Measurements from ENCODE around the gene IFI35. TPM values are rescaled to one million over a fixed set of nuclear protein-coding genes. Genes with fewer than 3 reads are reported as not detected.
A peak's percentile ranks its signal among the peaks of the same experiment; 100 is the strongest.
"Not testable (repeated sequence)": the region's sequence is repeated elsewhere in the genome, so short reads cannot be mapped to it uniquely, and the experiment has no call there.

Gene IFI35
- 10 to 100 TPM; 43.9 to 50.5 TPM for total RNA-seq

- peak within 1 kb of the TSS; percentile 100 for H3K4me3 Mint-ChIP-seq
Observed at GRCh38 chr17:43006639-43007551, at the start of gene IFI35. Gene IFI35, plus strand, starts transcription at chr17:43006784. Its CDS starts 164 bp downstream, at chr17:43006948.

GRCh38 chr17:42964161-42964932 lies 42.2 kb upstream of the IFI35 start, which contains the start of gene AARSD1:
Gene AARSD1, minus strand, starts transcription at chr17:42964454. Its CDS starts 14 bp downstream, at chr17:42964440.
- peak; percentile 96 for DNase-seq
- intact Hi-C loops (cut with micrococcal nuclease) = loop anchor here (1.0 to 2.0 kb wide), 3 partner anchors 16 to 161 kb away; partner anchors contain the start of genes BRCA1, PTGES3L, RPL27 and RUNDC1
- Mint-ChIP-seq H3K9me3 (no peaks in the 10 kb centered on the region), H3K4me3 (peak within 1 kb of the TSS; percentile 97), H3K36me3 (ENCODE audit: low read depth) (peaks cover 28% of the 10 kb centered on the region), H3K27ac (peak within 1 kb of the TSS; percentile 91), H3K4me1 (ENCODE audit: low read depth) (peaks cover 21% of the 10 kb centered on the region), H3K27me3 (ENCODE audit: low read depth) (no peaks in the 10 kb centered on the region)
- CTCF ChIA-PET = interaction anchor here (0.6 kb wide), 1 partner anchor 52 kb away, joined by 3 read pairs; no protein-coding TSS in a partner anchor

More at GRCh38 chr17:43006639-43007551, at the start of gene IFI35:
- intact Hi-C loops (cut with micrococcal nuclease) = loop anchor here (1.0 to 5.0 kb wide), 3 partner anchors 118 to 476 kb away; partner anchors contain the start of genes BRCA1 and DHX8
- H3K27ac Mint-ChIP-seq = peak within 1 kb of the TSS; percentile 99
- H3K4me1 Mint-ChIP-seq (ENCODE audit: low read depth) = peaks cover 16% of the 10 kb centered on the region
- peaks cover 23% of the 10 kb centered on the region for H3K36me3 Mint-ChIP-seq (ENCODE audit: low read depth)
- DNase-seq = peak; percentile 94
- no peaks in the 10 kb centered on the region for H3K9me3 Mint-ChIP-seq
- H3K27me3 Mint-ChIP-seq (ENCODE audit: low read depth) = no peaks in the 10 kb centered on the region
- CTCF ChIA-PET = interaction anchor here (0.6 to 2.2 kb wide), 5 partner anchors 9 to 308 kb away, joined by 3 to 15 read pairs (median 4); partner anchors contain the start of gene RPL27

GRCh38 chr17:42967925-42968324 lies 38.7 kb upstream of the IFI35 start:
- intact Hi-C loops (cut with micrococcal nuclease) = no loop called here
- H3K27ac Mint-ChIP-seq = no peak overlapping the region
- peaks cover 14% of the 10 kb centered on the region for H3K4me1 Mint-ChIP-seq (ENCODE audit: low read depth)
- peaks cover 8% of the 10 kb centered on the region for H3K36me3 Mint-ChIP-seq (ENCODE audit: low read depth)
- no peaks in the 10 kb centered on the region for H3K27me3 Mint-ChIP-seq (ENCODE audit: low read depth)
- DNase-seq = no peak
- no peaks in the 10 kb centered on the region for H3K9me3 Mint-ChIP-seq
- CTCF ChIA-PET = interaction anchor here (1.2 kb wide), 1 partner anchor 30 kb away, joined by 5 read pairs; the partner anchor contains the start of gene RPL27
- H3K4me3 Mint-ChIP-seq = no peak overlapping the region

GRCh38 chr17:42969001-42969581 lies 37.5 kb upstream of the IFI35 start:
- DNase-seq = no peak
- no peak overlapping the region for H3K27ac Mint-ChIP-seq
- peaks cover 4% of the 10 kb centered on the region for H3K36me3 Mint-ChIP-seq (ENCODE audit: low read depth)
- no peaks in the 10 kb centered on the region for H3K9me3 Mint-ChIP-seq
- intact Hi-C loops (cut with micrococcal nuclease) = no loop called here
- H3K4me1 Mint-ChIP-seq (ENCODE audit: low read depth) = peaks cover 5% of the 10 kb centered on the region
- no peak overlapping the region for H3K4me3 Mint-ChIP-seq
- CTCF ChIA-PET = interaction anchor here (0.6 to 1.2 kb wide), 3 partner anchors 29 to 548 kb away, joined by 3 to 5 read pairs (median 4); partner anchors contain the start of gene RPL27
- H3K27me3 Mint-ChIP-seq (ENCODE audit: low read depth) = no peaks in the 10 kb centered on the region

- no peaks in the 10 kb centered on the region for H3K4me1 Mint-ChIP-seq (ENCODE audit: low read depth)
- DNase-seq = no peak
- H3K4me3 Mint-ChIP-seq = no peak overlapping the region
- H3K9me3 Mint-ChIP-seq = no peaks in the 10 kb centered on the region
- no peaks in the 10 kb centered on the region for H3K27me3 Mint-ChIP-seq (ENCODE audit: low read depth)
- intact Hi-C loops (cut with micrococcal nuclease) = no loop called here
- H3K27ac Mint-ChIP-seq = no peak overlapping the region
- CTCF ChIA-PET = no interaction called here
- H3K36me3 Mint-ChIP-seq (ENCODE audit: low read depth) = no peaks in the 10 kb centered on the region
Observed at GRCh38 chr17:42971589-42971988, 35.0 kb upstream of the IFI35 start.

GRCh38 chr17:42973323-42973722 lies 33.3 kb upstream of the IFI35 start:
- H3K36me3 Mint-ChIP-seq (ENCODE audit: low read depth); H3K27me3 Mint-ChIP-seq (ENCODE audit: low read depth); H3K27ac Mint-ChIP-seq; CTCF ChIA-PET; H3K4me3 Mint-ChIP-seq; intact Hi-C loops (cut with micrococcal nuclease); H3K9me3 Mint-ChIP-seq; DNase-seq; H3K4me1 Mint-ChIP-seq (ENCODE audit: low read depth): not testable (repeated sequence)

GRCh38 chr17:42975265-42975664 lies 31.3 kb upstream of the IFI35 start:
- peaks cover 11% of the 10 kb centered on the region for H3K4me1 Mint-ChIP-seq (ENCODE audit: low read depth)
- CTCF ChIA-PET = no interaction called here
- DNase-seq = no peak
- H3K27ac Mint-ChIP-seq = no peak overlapping the region
- no peak overlapping the region for H3K4me3 Mint-ChIP-seq
- no peaks in the 10 kb centered on the region for H3K27me3 Mint-ChIP-seq (ENCODE audit: low read depth)
- intact Hi-C loops (cut with micrococcal nuclease) = no loop called here
- H3K9me3 Mint-ChIP-seq = no peaks in the 10 kb centered on the region
- no peaks in the 10 kb centered on the region for H3K36me3 Mint-ChIP-seq (ENCODE audit: low read depth)

- intact Hi-C loops (cut with micrococcal nuclease); H3K9me3 Mint-ChIP-seq; CTCF ChIA-PET: not testable (repeated sequence)
Observed at GRCh38 chr17:42975701-42976100, 30.9 kb upstream of the IFI35 start.

GRCh38 chr17:42979511-42980273 lies 26.9 kb upstream of the IFI35 start, which contains the start of gene PTGES3L:
Gene PTGES3L, minus strand, starts transcription at chr17:42980080. Its CDS starts 27 bp downstream, at chr17:42980053.
- H3K4me3 Mint-ChIP-seq = peak within 1 kb of the TSS; percentile 99
- intact Hi-C loops (cut with micrococcal nuclease) = loop anchor here (1.0 to 2.0 kb wide), 6 partner anchors 15 to 191 kb away; partner anchors contain the start of genes AARSD1, BECN1, BRCA1 and PSME3

More at GRCh38 chr17:42975701-42976100, 30.9 kb upstream of the IFI35 start:
- H3K4me1 Mint-ChIP-seq (ENCODE audit: low read depth) = peaks cover 12% of the 10 kb centered on the region
- H3K27ac Mint-ChIP-seq; H3K4me3 Mint-ChIP-seq; DNase-seq; H3K27me3 Mint-ChIP-seq (ENCODE audit: low read depth); H3K36me3 Mint-ChIP-seq (ENCODE audit: low read depth): not testable (repeated sequence)

GRCh38 chr17:42980274-42980765 lies 26.3 kb upstream of the IFI35 start, which contains the start of gene RUNDC1:
Gene RUNDC1, plus strand, starts transcription at chr17:42980565. Its CDS starts 12 bp downstream, at chr17:42980577.
- peaks cover 6% of the 10 kb centered on the region for H3K36me3 Mint-ChIP-seq (ENCODE audit: low read depth)
- no peaks in the 10 kb centered on the region for H3K9me3 Mint-ChIP-seq
- H3K4me3 Mint-ChIP-seq = peak within 1 kb of the TSS; percentile 99
- H3K4me1 Mint-ChIP-seq (ENCODE audit: low read depth) = peaks cover 36% of the 10 kb centered on the region
- DNase-seq = peak; percentile 90
- intact Hi-C loops (cut with micrococcal nuclease) = loop anchor here (1.0 to 2.0 kb wide), 6 partner anchors 16 to 190 kb away; partner anchors contain the start of genes AARSD1, BECN1, BRCA1 and PSME3
- no peaks in the 10 kb centered on the region for H3K27me3 Mint-ChIP-seq (ENCODE audit: low read depth)
- CTCF ChIA-PET = interaction anchor here (0.6 kb wide), 2 partner anchors 16 to 930 kb away, joined by 3 read pairs; no protein-coding TSS in a partner anchor
- H3K27ac Mint-ChIP-seq = peak within 1 kb of the TSS; percentile 90

More at GRCh38 chr17:42979511-42980273, 26.9 kb upstream of the IFI35 start, which contains the start of gene PTGES3L:
- no peaks in the 10 kb centered on the region for H3K27me3 Mint-ChIP-seq (ENCODE audit: low read depth)
- H3K36me3 Mint-ChIP-seq (ENCODE audit: low read depth) = peaks cover under 1% of the 10 kb centered on the region
- H3K9me3 Mint-ChIP-seq = no peaks in the 10 kb centered on the region
- peak within 1 kb of the TSS; percentile 90 for H3K27ac Mint-ChIP-seq
- peak; percentile 71 for DNase-seq
- CTCF ChIA-PET = interaction anchor here (0.6 to 1.5 kb wide), 3 partner anchors 17 to 931 kb away, joined by 3 to 4 read pairs (median 3); partner anchors contain the start of gene RPL27
- H3K4me1 Mint-ChIP-seq (ENCODE audit: low read depth) = peaks cover 31% of the 10 kb centered on the region

Measured in activated naive CD4-positive, alpha-beta T cell treated with anti-CD3 and anti-CD28 coated beads for 36 hours (primary cell).